ENCODE results near the gene TEX29. TPM values are rescaled to one million over a fixed set of nuclear protein-coding genes. Genes with fewer than 3 reads are reported as not detected.

Gene TEX29
- total and polyA plus RNA-seq, 2 of the 4 experiments (the other 2 are of a cell fraction) = 0.46 TPM; not detected in 1

- no peak for TF ChIP-seq USF2 (IDR thresholded peaks at IDR 0.05; ENCODE audit: low read depth, low read length)
- TF ChIP-seq SMC3 (IDR thresholded peaks at IDR 0.05; ENCODE audit: low read depth, low read length) = no peak
Observed at GRCh38 chr13:111330066-111330610, 9.7 kb downstream of the TEX29 start (continued).

- dilution Hi-C loops (cut with HindIII; ENCODE audit: low sequenced_read_pairs, unreplicated experiment) = no loop called here
- peaks cover 3% of the 10 kb centered on the region for H3K9me3 ChIP-seq (ENCODE audit: control insufficient read depth, insufficient read depth, low read length)
- 44% methylated on average over 2 of the region's 5 CpGs; no CpG with 5 or more reads in 1 of the 2 experiments for WGBS, 2 experiments (ENCODE audit: extremely low coverage in 2 of 2, insufficient read length in 1 of 2)
- POLR2A ChIA-PET (ENCODE audit: unreplicated experiment) = no interaction called here
- H2BK120ac ChIP-seq (ENCODE audit: low read depth, low read length) = no peak overlapping the region
- intact Hi-C loops (cut with micrococcal nuclease) = no loop called here
- no peak overlapping the region for H2BK15ac ChIP-seq (ENCODE audit: low read depth, low read length)
- no peak overlapping the region for H3K4me2 ChIP-seq (ENCODE audit: low read depth, low read length)
- peaks cover 4% of the 10 kb centered on the region; the same call in 1 of the 2 replicates for H3K9me1 ChIP-seq (ENCODE audit: insufficient read depth, low read length)
- no peak overlapping the region for H3K9ac ChIP-seq (ENCODE audit: low read depth, low read length)
- in situ Hi-C loops (cut with MboI; ENCODE audit: low sequenced_read_pairs) = no loop called here
- no peaks in the 10 kb centered on the region for H3K79me1 ChIP-seq (ENCODE audit: low read depth in 1 of 2, low read length in 2 of 2)
- H2AK5ac ChIP-seq (ENCODE audit: low read depth, low read length) = no peak overlapping the region
- H3K4me3 ChIP-seq (ENCODE audit: insufficient read depth, low read depth, low read length) = no peak overlapping the region
- no peak overlapping the region for H3K4ac ChIP-seq (ENCODE audit: low read depth, low read length)
- no peak overlapping the region for H3K18ac ChIP-seq (ENCODE audit: low read depth, low read length)
- H4K5ac ChIP-seq (ENCODE audit: low read depth, low read length) = no peak overlapping the region
- BruUV-seq (replicated peaks) = no TSS peak
- H4K91ac ChIP-seq (ENCODE audit: insufficient read depth, low read depth, low read length) = no peak overlapping the region
- no peak for ATAC-seq (ENCODE audit: low read depth)
- CTCF ChIA-PET = no interaction called here
- no peak overlapping the region for H3K56ac ChIP-seq (ENCODE audit: extremely low read depth, insufficient read depth, low read length)
- H3K4me1 ChIP-seq (ENCODE audit: control insufficient read depth, insufficient read depth, low read length) = peaks cover 8% of the 10 kb centered on the region
- no peaks in the 10 kb centered on the region for H3K36me3 ChIP-seq (ENCODE audit: control insufficient read depth, insufficient read depth, low read length)
- H2BK20ac ChIP-seq (ENCODE audit: low read depth, low read length) = no peak overlapping the region
- H3K27me3 ChIP-seq (ENCODE audit: control insufficient read depth, insufficient read depth, low read length) = 0 out of 2 replicates have a peak, but pooled peaks cover 3% of the 10 kb centered on the region
- no peak overlapping the region for H2BK5ac ChIP-seq (ENCODE audit: low read depth, low read length, poor library complexity, severe bottlenecking)
- no peaks in the 10 kb centered on the region for H4K20me1 ChIP-seq (ENCODE audit: insufficient read depth, low read length)
- no peak overlapping the region for H3K23ac ChIP-seq (ENCODE audit: low read depth, low read length)
- no peak overlapping the region for H4K8ac ChIP-seq (ENCODE audit: low read depth in 2 of 2, low read length in 2 of 2)
- H2AK9ac ChIP-seq (replicated peaks; ENCODE audit: low read depth, low read length, poor library complexity) = no peak overlapping the region
- DNase-seq = no peak
- no peak overlapping the region for H3K14ac ChIP-seq (replicated peaks; ENCODE audit: low read depth, low read length)
- H3K27ac ChIP-seq (ENCODE audit: insufficient read depth, low read length) = no peak overlapping the region
- H2AFZ ChIP-seq (replicated peaks; ENCODE audit: low read length, poor library complexity) = no peak overlapping the region
- no peak for TF ChIP-seq CTCF (conservative IDR thresholded peaks at IDR 0.05; ENCODE audit: low read depth, low read length)
- TF ChIP-seq MAFK (IDR thresholded peaks at IDR 0.05; ENCODE audit: low read depth, low read length) = no peak
- no peak for TF ChIP-seq MXI1 (IDR thresholded peaks at IDR 0.05; ENCODE audit: borderline replicate concordance, low read depth, low read length)
- TF ChIP-seq ELK1 (IDR thresholded peaks at IDR 0.05; ENCODE audit: borderline replicate concordance, low read depth, low read length) = no peak
- no peak for TF ChIP-seq POLR2A (IDR thresholded peaks at IDR 0.05; ENCODE audit: low read depth, low read length)
- TF ChIP-seq RAD21 (IDR thresholded peaks at IDR 0.05; ENCODE audit: low read length) = no peak
- TF ChIP-seq FOS (IDR thresholded peaks at IDR 0.05; ENCODE audit: low read depth, low read length) = no peak
- no peak for TF ChIP-seq RCOR1 (IDR thresholded peaks at IDR 0.05; ENCODE audit: insufficient replicate concordance, low read length)
- TF ChIP-seq SMC3 (IDR thresholded peaks at IDR 0.05; ENCODE audit: low read depth, low read length) = no peak
- no peak for TF ChIP-seq NFE2L2 (IDR thresholded peaks at IDR 0.05; ENCODE audit: low read depth, low read length)
- TF ChIP-seq MAZ (IDR thresholded peaks at IDR 0.05; ENCODE audit: borderline replicate concordance, low read depth, low read length) = no peak
- TF ChIP-seq USF2 (IDR thresholded peaks at IDR 0.05; ENCODE audit: low read depth, low read length) = no peak
Observed at GRCh38 chr13:111335298-111335697, 14.9 kb downstream of the TEX29 start.

Data from IMR-90 (cell line).